ENCODE measurements around the gene INPP4B.

Gene INPP4B

DNA sequence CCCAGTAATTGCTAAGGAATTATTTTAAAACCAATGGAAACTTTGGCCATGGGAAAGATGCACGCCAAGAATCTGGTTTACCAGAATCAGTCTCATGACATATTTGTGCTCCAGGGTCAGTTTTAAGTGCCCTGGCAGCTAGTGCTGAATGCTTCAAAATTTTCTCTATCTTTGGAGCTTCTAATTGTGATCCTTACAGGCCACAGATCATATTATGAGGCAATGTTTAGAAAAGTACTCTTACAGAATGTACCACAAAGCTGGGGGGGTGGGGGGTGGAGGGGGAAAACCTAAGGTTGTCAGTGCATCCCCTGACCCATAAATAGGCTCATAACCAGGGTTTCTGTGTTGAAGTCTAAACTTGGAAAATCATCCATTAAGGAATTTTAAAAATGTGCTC, 514.5 kb downstream of the INPP4B start:
- DNase-seq = no peak

DNA sequence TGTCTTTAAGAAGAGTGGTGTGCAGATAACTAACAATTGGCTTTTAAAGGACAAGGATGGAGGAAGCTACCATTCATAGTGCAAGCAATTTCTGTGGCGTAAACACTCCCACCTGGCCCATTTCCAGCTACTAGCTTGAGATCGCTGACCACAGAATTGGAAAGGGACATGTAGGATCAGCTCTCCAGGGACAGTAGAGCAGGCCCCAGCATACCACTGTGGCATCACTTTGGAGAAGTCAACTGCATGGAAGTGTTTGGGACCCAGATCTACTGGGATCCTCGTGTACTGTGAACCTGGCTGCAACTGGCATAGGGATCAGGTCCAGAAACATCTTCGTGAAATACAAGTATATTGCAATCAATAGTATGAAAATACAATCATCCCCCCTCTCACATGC, 515.0 kb downstream of the INPP4B start:
- no peak for DNase-seq

DNA sequence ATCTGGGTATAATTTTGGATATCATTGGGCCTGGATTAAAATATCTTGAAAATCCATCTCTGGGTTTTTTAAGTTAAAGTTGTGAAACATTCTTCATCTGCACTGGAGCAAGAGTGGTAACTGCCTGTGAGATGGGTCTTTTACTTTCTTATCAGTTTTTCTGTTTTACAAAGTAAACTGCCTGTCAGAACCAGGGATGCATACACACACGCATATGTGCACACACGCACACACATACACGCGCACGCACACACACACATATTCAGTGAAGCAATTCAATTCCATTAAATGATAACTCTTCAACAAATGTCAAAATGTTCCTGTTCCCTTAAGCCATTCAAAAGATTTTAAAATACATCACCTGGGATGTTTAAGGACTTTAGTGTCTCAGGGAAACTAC, 515.8 kb downstream of the INPP4B start:
- no peak for DNase-seq

DNA sequence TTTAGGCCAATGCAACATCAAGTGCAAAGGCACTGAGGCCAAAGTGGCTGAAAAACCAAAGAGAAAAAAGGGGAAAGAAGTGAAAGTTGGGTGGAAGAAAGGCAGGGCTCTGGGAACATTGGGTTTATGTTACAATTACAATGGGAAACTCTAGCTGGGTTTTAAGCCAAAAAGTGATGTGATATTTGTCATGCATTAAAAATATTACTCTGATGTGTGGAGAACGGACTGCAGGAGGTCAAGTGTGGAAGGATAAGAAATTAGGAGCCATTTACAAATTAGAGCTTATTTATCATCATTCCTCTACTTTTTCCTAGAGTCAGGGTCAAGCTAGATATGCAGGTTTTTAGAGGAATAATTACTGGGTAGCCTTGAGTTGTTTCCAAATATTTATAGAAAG, 516.8 kb downstream of the INPP4B start:
- DNase-seq = no peak

DNA sequence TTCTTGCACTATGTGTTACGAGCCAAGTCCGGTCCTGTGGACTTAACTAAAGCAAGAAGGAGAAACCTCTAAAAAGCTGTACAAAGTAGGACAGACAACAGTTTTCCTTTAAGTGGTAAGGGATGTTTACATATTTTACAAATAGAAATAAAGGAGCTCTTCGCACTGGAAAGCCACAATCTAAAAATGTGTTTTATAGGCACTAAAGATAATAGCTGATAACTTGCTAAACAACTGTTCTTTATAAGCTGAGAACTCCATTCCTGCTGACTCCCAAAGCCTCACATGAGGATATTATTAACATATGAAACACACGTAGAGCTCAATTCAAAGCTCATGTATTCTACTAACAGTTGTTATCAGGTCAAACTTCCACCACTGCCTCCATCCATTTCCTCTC, 519.9 kb downstream of the INPP4B start:
- no peak for DNase-seq

DNA sequence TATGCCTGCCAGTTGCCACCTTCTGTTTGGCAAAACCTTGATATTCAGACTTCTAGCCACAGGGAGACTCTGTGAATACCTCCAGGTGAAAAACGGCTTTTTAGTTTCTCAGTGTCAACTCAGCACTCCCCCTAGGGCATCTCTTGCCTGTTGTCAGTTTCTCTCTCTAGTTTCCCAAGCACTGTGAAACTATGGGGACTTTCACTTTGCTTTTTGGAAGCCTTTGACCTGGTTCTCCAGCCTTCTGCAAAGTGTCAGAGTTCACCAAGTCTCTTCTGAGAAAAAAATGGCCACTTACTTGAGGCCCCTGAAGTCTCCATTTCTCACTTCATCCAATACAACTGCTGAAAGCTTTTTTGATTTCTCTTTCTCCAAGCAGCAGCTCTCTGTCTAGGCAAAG, 521.5 kb downstream of the INPP4B start:
- DNase-seq = no peak

DNA sequence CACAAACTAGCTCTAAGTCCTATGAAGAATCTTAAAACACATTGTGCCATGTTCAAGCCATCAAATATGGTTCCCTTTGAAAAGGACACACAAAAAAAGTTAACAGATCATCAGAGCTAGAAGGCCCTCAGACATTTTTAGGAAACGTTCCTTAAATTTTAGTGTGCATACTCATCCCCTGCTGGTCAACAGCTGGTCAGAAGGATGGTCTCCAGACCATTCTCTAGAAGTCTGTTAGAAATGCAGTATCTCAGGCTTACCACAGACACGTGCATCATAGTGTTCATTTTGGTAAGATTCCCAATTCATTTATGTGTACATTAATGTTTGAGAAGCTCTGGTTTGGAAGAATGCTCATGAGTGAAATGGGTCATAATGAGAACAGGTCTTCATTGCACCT, 523.1 kb downstream of the INPP4B start:
- no peak for DNase-seq

DNA sequence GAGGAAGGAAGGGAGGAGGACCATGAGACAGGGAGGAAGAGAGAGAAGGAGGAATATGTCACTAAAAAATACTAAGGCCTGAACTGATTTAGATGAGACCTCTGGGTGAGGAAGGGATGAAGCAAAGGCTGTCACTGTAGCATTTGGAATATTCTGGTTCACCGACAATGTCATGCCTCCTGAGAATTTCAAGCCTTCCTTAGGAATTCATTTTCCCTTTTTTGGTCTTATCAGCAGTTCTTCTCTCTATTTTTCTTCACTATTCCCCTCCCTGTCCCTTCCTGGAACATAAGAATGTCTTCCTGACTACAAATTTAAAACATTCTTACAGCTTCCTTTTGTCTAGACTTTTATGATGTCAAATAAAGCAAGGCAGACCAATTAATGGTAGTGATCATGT, 527.8 kb downstream of the INPP4B start:
- no peak for DNase-seq

DNA sequence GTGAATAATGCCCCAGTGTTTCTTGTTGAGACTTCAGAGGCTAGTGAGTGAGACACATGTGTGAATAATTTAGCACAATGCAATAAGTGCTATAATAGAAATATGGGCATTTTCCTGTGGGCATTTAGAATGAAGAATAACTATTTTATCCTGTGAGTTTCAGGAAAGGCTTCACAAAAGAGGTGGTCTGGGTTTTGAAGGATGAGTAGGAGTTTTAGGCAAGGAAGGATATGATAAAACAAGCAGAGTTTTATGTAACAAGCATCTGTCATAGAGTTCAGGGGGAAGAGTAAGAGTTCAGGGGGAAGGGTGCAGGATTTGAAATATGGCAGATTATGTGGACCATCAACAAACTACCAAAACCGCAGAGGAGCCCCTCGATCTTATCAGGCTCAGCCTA, 529.2 kb downstream of the INPP4B start:
- DNase-seq = no peak

DNA sequence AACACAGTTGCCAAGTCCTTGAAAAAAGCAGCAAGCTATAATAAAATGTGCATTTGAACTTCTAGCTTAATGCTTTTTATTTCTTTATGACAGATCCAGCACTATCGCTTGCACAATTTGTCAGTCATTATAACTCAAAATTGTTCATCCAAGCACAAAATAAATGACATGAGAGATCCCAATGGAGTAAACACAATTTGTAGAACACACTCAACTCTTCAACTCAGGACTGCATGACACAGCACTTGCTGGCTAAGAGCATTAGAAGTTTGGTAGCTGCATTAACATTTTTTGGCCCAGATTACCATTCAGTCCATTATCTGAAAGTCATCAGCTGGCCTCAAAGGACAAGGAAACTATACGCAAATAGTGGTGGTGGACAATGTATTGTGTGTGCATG, 530.1 kb downstream of the INPP4B start:
- DNase-seq = no peak

DNA sequence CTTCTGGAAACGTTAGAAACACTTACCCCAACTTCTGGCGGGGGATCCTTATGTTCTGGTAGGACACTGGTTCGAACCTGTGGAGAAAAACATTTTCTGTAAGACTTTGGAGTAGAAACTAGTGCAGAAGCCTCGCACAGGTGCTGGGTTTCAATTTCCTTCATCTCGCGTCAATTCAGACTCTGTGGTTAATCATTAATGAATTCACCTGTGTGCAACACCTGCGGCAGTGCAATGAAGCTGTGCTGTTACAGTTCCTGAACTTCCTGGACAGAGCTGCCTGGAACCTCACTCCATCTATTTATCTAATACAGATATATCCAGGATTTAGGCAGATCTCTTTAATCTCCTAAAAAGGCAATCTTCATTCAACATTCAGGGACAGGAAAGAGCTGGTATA, 531.4 kb downstream of the INPP4B start:
- no peak for DNase-seq

DNA sequence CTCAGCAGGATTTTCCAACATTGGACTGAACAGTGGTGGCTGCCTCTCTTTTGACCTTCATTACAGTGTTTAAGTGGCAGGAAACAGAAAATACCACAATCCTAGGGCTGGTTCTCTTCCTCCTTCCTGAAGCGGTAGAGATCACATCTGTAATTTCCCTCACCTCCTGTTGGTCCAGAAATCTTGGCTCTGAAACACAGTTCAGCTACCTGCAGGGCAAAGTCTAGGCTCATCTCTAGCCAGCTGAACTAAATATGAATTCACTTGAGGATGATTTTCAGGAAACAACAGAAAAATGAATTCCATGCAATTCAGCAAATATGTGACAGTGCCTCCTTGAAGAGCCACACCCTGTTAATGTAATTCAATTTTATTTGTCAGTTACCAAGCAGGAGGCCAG, 531.9 kb downstream of the INPP4B start:
- DNase-seq = no peak

DNA sequence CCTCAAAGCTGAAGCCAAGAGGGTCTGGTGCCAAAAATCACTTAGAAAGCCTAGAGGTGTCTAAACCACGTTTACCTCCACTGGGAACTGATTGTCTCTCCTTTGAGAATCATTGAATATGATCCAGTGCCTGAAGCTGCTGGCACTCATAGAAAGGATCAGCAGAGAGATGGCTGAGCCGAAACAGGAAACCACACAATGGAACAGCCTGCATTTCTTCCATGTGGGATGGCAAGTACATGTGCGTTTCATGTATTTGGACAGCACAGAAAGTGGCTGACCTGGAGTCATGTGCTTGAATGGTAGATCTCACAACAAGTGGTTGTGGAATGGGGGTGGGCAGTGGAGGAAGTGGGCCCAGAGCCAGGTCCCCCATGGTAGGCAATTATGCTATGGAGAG, 533.7 kb downstream of the INPP4B start:
- no peak for DNase-seq

DNA sequence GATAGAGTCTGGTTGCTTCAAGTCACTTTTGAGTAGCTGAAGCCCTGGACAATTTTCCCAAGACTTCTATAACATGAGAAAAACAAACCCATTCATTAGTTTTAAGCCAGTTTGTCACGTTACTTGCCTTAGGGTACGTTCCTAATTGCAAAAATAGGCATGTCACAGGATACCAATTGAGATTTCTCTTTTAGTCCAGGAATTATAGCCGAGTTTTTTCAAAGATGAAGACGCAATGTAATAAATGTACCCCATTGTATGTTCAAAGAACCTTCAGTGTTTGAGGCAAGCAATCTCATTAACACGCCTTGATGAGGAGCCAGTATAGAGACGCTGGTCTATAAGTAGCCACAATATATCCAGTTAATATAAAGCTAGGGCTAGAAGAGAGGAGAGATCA, 534.2 kb downstream of the INPP4B start:
- no peak for DNase-seq

DNA sequence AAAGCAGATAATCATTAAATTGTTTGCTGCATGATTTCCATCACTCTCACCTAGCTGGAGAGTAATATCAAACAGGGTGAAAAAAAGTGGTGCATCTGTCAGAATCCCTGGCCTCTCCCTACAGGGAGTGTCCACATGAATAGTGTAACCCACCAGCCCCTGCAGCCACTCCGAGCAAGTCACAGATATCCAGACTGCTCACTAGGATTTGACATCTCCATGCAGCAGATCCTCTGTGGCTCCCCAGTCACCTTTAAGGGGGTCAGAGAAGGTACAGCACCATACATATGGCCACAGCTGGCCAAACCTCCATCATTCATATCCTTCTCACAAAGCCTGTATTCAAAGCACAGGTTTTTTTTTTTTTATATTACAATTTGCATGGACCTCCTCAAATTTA, 536.3 kb downstream of the INPP4B start:
- DNase-seq = no peak

DNA sequence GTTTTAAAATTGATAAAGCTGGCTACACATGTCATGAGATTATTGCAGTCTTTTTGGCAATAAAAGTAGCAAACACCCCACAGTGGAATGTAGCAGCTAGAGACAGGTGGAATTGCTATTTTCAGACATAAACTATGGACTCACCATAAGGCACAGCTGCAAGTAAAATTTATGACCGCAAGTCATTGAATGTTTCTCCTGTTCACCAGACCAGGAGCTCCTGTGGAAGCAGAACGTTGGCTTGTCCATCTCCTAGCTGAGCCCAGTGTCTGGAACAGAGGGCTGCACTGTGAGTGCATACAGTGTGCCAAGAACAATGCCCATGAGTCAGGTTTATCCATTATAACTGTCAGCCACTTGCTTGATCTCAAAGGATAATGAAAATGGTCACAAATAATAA, 538.2 kb downstream of the INPP4B start:
- no peak for DNase-seq

DNA sequence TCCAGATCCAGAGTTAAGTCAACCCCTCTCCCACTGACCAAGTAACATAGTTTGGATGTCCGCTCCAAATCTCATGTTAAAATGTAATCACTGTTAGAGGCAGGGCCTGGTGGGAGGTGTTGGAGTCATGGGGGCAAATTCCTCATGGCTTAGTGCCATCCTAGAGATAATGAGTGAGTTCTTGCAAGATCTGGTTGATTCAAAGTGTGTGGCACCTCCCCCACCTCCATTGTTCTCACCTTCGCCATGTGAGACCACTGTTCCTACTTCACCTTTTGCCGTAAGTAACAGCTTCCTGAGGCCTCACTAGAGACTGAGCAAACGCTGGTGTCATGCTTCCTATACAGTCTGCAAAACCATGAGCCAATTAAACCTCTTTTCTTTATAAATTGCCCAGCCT, 548.8 kb downstream of the INPP4B start:
- no peak for DNase-seq

DNA sequence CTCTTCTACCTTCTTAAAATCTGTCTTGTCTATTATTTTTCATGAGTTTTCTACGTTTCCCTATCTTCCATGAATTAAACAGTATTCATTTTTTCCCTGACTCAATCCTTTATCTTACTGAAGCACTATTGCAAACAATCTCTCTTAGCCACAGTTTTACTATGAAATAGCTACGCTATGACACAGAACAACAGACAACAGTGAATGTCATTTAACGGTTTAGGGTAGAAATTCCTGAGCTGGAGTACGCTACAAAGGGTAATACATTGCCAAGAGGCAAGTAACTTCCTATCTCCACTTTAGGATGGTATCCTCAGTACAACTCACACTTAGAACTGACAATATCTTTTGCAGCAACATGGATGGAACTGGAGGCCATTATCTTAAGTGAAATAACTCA, 552.6 kb downstream of the INPP4B start:
- DNase-seq = no peak

DNA sequence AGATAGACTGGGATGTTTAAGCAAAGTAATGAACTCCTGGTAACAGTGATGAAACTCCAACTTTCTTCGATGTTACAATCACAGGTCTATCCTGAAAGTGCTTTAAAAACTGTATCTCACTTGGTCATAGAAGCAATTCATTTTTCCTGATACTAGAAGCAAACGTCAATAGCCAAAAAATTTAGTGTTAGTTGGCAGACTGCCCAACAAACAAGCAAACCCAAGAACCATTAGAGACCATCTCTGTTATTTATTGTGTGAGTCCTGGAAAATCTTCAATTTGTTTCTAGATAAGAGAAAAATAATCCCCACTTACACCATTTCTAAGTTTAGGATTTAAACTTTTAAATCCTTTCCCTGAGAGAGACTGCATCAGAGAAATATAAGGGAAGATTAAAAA, 553.9 kb downstream of the INPP4B start:
- no peak for DNase-seq

DNA sequence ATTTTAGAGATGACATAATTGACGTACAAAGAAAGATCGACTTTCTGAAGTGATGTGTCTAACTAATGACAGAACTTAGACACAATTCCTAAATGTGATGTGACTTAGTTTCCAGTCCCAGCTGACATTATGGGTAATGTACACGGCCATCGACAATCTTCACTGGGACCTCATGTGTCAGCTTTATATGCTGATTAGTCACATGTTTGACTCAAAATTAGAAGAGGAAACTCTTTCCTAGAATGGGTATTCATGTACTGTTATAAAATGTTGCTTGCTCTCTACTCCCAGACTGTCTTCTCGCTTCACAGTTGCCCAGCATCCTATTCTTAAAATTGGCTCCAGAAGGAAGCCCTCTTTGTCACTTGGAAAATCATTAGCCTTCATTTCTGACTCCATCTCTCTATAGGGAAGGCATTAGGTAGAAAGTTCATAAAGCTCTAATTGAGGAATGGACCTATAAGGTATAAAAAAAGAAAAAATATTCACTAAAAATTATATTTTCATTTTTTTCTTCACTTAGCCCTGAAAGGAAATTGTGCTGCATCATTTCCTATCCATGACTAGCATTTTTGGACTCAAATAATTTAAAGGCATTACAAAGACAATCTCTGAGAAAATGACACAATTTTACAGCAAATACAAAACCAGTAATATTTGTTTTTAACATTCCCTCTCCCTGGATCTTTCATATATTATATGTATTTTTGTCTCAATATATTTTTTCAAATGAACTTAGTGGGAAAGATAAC, 554.6 kb downstream of the INPP4B start:
- DNase-seq = no peak

DNA sequence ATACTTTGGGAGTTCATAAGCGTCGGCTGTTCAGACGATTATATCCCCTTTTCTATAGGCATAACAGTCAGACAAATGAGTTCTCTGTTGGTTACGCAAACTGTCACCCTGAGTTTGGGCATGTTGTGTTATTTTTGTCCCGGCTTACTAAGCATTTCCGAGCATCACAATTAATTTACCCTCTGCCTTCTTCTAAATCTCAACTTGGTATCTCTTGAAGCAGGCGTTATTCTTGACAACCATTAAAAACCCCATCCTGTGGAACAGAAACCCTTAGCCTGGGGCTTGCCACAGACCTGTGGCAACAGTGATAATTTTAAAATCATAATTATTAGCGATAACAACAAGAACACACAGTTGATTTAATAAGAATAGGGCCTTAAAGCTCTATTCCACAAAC, 558.7 kb downstream of the INPP4B start:
- DNase-seq = no peak

DNA sequence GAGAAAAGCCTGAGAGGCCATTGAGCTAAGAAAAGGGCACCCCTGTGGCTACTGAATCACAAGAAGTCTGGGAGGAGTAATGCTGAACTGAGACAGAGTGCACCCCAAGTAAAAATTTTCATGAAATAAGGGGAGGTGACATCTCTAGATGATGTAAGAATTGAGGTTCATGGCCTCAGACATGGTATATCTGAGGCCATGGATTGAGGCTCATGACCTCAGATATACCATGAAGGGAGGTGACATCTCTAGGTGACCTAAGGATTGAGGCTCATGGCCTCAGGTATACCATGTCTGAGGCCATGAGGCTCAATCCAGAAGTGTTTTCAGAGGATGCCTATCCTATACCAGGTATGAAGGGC, 560.9 kb downstream of the INPP4B start:
- DNase-seq = no peak

DNA sequence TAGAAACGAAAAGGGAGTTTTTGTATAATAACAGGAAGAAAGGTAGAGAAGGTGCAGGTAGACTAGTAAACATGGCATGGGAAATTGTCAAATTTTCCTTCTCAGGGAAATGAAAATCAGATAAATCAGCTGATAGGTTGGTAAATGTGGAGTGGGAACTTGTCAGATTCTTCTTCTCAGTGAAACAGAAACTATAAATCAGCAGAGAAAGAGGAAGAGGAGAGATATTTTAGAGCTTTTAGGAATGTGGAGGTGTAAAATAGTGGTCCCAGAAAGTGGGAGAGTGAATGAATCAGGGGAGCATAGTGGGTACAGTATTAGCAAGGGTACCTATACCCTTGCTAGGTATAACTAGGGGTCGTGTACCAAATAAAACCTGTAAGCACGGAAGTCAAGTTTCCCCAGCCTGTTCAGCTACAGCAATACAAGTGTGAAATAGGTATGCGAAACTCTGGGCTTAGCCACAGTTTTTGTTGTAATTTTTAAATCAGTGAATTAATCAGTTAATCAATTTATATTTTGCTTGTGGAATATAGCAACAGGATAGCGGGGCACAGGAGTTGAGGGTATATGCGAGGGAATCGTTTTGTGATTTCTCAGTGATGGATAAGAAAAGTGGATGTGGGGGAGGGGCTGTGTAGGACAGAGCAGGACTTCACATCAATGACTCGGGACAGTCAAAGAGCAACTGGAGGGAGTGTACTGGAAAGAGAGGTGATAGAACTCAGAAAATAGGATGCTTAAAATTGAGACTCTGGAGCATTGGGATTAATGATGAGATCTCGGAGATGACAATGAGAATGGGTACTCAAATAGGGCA, 561.5 kb downstream of the INPP4B start:
- no peak for DNase-seq

DNA sequence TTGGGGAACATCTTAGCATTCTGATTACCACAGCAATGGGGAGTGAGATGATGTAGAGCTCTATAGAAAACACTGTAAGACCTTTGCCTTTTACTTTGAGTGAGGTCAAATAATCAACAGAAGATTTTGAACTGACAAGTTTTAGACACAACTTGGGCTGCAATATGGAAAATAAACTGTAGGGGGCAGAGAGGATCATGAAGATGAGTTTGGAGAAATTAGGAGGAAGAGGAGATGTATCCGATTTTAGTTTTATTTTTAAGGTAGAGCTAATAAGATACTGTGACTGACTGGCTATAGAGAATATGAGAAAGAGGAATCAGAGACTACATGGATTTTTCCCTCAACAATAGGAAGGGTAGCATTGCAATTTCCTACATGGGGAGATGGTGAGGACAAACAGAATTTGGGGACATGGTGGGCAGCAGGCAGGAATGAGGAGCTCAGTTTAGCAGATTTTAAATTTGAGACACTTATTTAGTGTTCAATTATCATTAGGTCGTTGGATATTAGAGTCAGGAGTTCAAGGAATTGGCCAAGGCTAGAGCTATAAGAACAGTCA, 563.1 kb downstream of the INPP4B start:
- DNase-seq = no peak
